Fibroblast of skin of scalp (primary cell): ENCODE measurements around the gene NDUFAF8.

Experiments used
- DNase-seq: peaks from one replicate; pipeline ENCODE4 v3.0.0-alpha.2; 2013

Gene NDUFAF8

GRCh38 chr17:81277946-81278693, 39.0 kb downstream of the NDUFAF8 start:
- no peak for DNase-seq

- DNase-seq = no peak
Measured at GRCh38 chr17:81278831-81279230, 39.7 kb downstream of the NDUFAF8 start.

- no peak for DNase-seq
Measured at GRCh38 chr17:81279278-81280275, 40.5 kb downstream of the NDUFAF8 start.

- DNase-seq = no peak
Measured at GRCh38 chr17:81280571-81280970, 41.5 kb downstream of the NDUFAF8 start.

- DNase-seq = no peak
Measured at GRCh38 chr17:81282141-81282540, 43.0 kb downstream of the NDUFAF8 start.

GRCh38 chr17:81282876-81283275, 43.8 kb downstream of the NDUFAF8 start:
- DNase-seq = no peak

GRCh38 chr17:81285179-81285878, 46.2 kb downstream of the NDUFAF8 start:
- peak; percentile 41 for DNase-seq

GRCh38 chr17:81285894-81286293, 46.8 kb downstream of the NDUFAF8 start:
- DNase-seq = no peak

- no peak for DNase-seq
Measured at GRCh38 chr17:81286491-81287145, 47.5 kb downstream of the NDUFAF8 start.

GRCh38 chr17:81287152-81287551, 48.0 kb downstream of the NDUFAF8 start:
- no peak for DNase-seq

- no peak for DNase-seq
Measured at GRCh38 chr17:81287741-81288430, 48.8 kb downstream of the NDUFAF8 start.

- no peak for DNase-seq
Measured at GRCh38 chr17:81288715-81289114, 49.6 kb downstream of the NDUFAF8 start.

- DNase-seq = no peak
Measured at GRCh38 chr17:81289627-81290026, 50.5 kb downstream of the NDUFAF8 start.

GRCh38 chr17:81290230-81290629, 51.1 kb downstream of the NDUFAF8 start:
- DNase-seq = no peak
